Endodermal cell (in vitro differentiated cells): ENCODE results near the gene TSHZ2. TPM values are rescaled to one million over a fixed set of nuclear protein-coding genes. Genes with fewer than 3 reads are reported as not detected.

Experiments used
- DNase-seq: peaks from one replicate; pipeline ENCODE4 v3.0.0-alpha.2; 2017
- H3K27ac ChIP-seq: 2 replicates; pipeline ENCODE4 v1.5.1; 2013; ENCODE audit warnings: mild to moderate bottlenecking, low read depth, low read length, moderate library complexity
- H3K27me3 ChIP-seq: 2 replicates; pipeline ENCODE4 v1.6.1; 2013; ENCODE audit warnings: mild to moderate bottlenecking, low read length, moderate library complexity; ENCODE audit not compliant: insufficient read depth, control insufficient read depth, poor library complexity, severe bottlenecking
- H3K36me3 ChIP-seq: 2 replicates; pipeline ENCODE4 v1.7.0; 2013; ENCODE audit warnings: mild to moderate bottlenecking, low read length, moderate library complexity; ENCODE audit not compliant: control insufficient read depth, insufficient read depth
- H3K4me1 ChIP-seq: one replicate; pipeline ENCODE4 v1.7.0; 2013; ENCODE audit warnings: low read length; ENCODE audit not compliant: control insufficient read depth, insufficient read depth
- H3K4me3 ChIP-seq: 2 replicates; pipeline ENCODE4 v1.5.1; 2013; ENCODE audit warnings: mild to moderate bottlenecking, low read length, moderate library complexity
- H3K9ac ChIP-seq: 2 replicates; pipeline ENCODE4 v1.6.1; 2013; ENCODE audit warnings: mild to moderate bottlenecking, low read length, moderate library complexity; ENCODE audit not compliant: poor library complexity, severe bottlenecking; ENCODE audit errors: extremely low read depth
- H3K9me3 ChIP-seq: 2 replicates; pipeline ENCODE4 v1.6.1; 2013; ENCODE audit warnings: mild to moderate bottlenecking, low read length, moderate library complexity; ENCODE audit not compliant: control insufficient read depth
- H3K27ac Mint-ChIP-seq: 2 replicates; pipeline ENCODE4 v1.8.0; 2020; ENCODE audit warnings: mixed read lengths
- H3K27me3 Mint-ChIP-seq: 2 replicates; pipeline ENCODE4 v1.8.0; 2021; ENCODE audit warnings: mild to moderate bottlenecking, mixed read lengths; ENCODE audit not compliant: insufficient read depth
- H3K36me3 Mint-ChIP-seq: 2 replicates; pipeline ENCODE4 v1.8.0; 2020; ENCODE audit warnings: low read depth, mixed read lengths
- H3K4me1 Mint-ChIP-seq: 2 replicates; pipeline ENCODE4 v1.8.0; 2020; ENCODE audit warnings: mixed read lengths
- H3K4me3 Mint-ChIP-seq: 2 replicates; pipeline ENCODE4 v1.8.0; 2020; ENCODE audit warnings: mild to moderate bottlenecking, moderate library complexity, mixed read lengths
- H3K9me3 Mint-ChIP-seq: 2 replicates; pipeline ENCODE4 v1.8.0; 2020; ENCODE audit warnings: mild to moderate bottlenecking, mixed read lengths
- WGBS, 2 experiments: methylation state at CpG; one replicate each; pipeline versions ENCODE4 v1.1.5 to v1.1.7; 2013; ENCODE audit warnings: missing lambda C conversion rate in 2 of 2, mixed read lengths in 1 of 2; ENCODE audit not compliant: insufficient coverage in 1 of 2, insufficient read length in 1 of 2; 5-methylcytosine and 5-hydroxymethylcytosine counted together
- total RNA-seq, 2 donors: library from RNA; stranded (reverse); fragmentation: NEBNext Ultra II Directional in 1 of 2; extraction: Animal tissue kit (Norgen Biotek cat#: 25700) in 1 of 2; gene quantifications; 2 replicates in 1 of 2; 3 replicates in 1 of 2; pipeline ENCODE4 v1.2.1, GENCODE V29; 2021
- TF ChIP-seq, protein P1 (sequence below): fragments of 200-600 bp; sonication (generic); conservative IDR thresholded peaks from 2 replicates; pipeline ENCODE4 v1.5.0; 2021; ENCODE audit warnings: antibody characterized with exemption, mild to moderate bottlenecking

The TSHZ2 gene
- total RNA-seq, 2 donors from 2014 or later, result 0.07 to 0.31 TPM

DNA sequence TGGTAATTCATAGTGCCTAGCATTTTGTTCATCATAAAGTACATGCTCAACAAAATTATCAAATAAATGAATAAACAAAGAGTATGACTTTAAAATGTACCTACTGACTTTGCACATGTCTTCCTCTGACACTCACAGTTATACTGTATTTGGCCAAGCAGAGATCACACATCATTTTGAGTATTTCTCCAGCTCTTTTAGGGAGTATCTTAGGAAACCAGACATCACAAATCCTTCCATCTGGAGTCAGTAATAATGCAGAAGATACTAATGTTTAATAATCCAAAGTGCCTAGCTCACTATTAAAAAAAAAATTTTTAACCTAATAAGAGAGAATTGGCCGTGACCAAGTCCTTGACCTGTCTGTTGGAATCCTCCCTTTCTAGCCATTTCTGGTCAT is 466.9 kb downstream of the TSHZ2 start:
- H3K36me3 Mint-ChIP-seq, result no peaks in the 10 kb centered on the region
- H3K4me1 Mint-ChIP-seq, result peaks cover 3% of the 10 kb centered on the region
- Histone ChIP-seq H3K9ac (no peak overlapping the region), H3K9me3 (no peaks in the 10 kb centered on the region), H3K4me3 (no peak overlapping the region), H3K36me3 (no peaks in the 10 kb centered on the region), H3K27me3 (no peaks in the 10 kb centered on the region), H3K27ac (no peak overlapping the region), H3K4me1 (no peaks in the 10 kb centered on the region)
- DNase-seq, result no peak
- no peak overlapping the region for H3K4me3 Mint-ChIP-seq
- H3K27ac Mint-ChIP-seq, result no peak overlapping the region
- WGBS, 2 experiments, result 88% methylated on average over 1 of the region's 1 CpG; no CpG with 5 or more reads in 1 of the 2 experiments
- TF ChIP-seq, protein P1, sequence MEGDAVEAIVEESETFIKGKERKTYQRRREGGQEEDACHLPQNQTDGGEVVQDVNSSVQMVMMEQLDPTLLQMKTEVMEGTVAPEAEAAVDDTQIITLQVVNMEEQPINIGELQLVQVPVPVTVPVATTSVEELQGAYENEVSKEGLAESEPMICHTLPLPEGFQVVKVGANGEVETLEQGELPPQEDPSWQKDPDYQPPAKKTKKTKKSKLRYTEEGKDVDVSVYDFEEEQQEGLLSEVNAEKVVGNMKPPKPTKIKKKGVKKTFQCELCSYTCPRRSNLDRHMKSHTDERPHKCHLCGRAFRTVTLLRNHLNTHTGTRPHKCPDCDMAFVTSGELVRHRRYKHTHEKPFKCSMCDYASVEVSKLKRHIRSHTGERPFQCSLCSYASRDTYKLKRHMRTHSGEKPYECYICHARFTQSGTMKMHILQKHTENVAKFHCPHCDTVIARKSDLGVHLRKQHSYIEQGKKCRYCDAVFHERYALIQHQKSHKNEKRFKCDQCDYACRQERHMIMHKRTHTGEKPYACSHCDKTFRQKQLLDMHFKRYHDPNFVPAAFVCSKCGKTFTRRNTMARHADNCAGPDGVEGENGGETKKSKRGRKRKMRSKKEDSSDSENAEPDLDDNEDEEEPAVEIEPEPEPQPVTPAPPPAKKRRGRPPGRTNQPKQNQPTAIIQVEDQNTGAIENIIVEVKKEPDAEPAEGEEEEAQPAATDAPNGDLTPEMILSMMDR, result no peak
- no peaks in the 10 kb centered on the region for H3K27me3 Mint-ChIP-seq
- no peaks in the 10 kb centered on the region for H3K9me3 Mint-ChIP-seq

DNA sequence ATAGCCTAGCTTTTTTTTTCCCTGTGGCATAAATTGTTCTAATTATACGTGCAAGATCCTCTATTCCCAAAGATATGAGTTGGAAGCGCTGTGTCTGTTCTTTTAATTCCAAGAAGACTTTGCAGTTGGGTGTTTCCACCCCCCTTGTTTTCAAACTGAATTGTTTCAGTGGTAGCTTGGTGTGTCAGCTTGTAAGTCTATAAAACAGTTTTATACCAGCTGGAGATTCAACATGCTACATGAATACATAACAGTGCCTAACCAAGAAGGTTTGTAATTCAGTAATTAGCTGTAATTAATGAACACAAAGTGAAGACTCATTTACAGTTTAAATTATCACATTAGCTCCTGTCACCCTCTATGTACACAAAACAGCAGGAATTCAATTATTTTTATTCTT is 467.5 kb downstream of the TSHZ2 start:
- no peak overlapping the region for H3K9ac ChIP-seq
- no peaks in the 10 kb centered on the region for H3K36me3 ChIP-seq
- no peak overlapping the region for H3K4me3 Mint-ChIP-seq
- no peak overlapping the region for H3K27ac Mint-ChIP-seq
- H3K36me3 Mint-ChIP-seq, result no peaks in the 10 kb centered on the region
- no peak overlapping the region for H3K4me3 ChIP-seq
- H3K4me1 Mint-ChIP-seq, result peaks cover 3% of the 10 kb centered on the region
- no peak overlapping the region for H3K27ac ChIP-seq
- DNase-seq, result no peak
- no peaks in the 10 kb centered on the region for H3K27me3 ChIP-seq
- TF ChIP-seq, protein P1, result no peak
- no peaks in the 10 kb centered on the region for H3K27me3 Mint-ChIP-seq
- no peaks in the 10 kb centered on the region for H3K9me3 ChIP-seq
- no peaks in the 10 kb centered on the region for H3K9me3 Mint-ChIP-seq
- H3K4me1 ChIP-seq, result no peaks in the 10 kb centered on the region
- 88 to 100% methylated on average over 2 of the region's 2 CpGs for WGBS, 2 experiments

DNA sequence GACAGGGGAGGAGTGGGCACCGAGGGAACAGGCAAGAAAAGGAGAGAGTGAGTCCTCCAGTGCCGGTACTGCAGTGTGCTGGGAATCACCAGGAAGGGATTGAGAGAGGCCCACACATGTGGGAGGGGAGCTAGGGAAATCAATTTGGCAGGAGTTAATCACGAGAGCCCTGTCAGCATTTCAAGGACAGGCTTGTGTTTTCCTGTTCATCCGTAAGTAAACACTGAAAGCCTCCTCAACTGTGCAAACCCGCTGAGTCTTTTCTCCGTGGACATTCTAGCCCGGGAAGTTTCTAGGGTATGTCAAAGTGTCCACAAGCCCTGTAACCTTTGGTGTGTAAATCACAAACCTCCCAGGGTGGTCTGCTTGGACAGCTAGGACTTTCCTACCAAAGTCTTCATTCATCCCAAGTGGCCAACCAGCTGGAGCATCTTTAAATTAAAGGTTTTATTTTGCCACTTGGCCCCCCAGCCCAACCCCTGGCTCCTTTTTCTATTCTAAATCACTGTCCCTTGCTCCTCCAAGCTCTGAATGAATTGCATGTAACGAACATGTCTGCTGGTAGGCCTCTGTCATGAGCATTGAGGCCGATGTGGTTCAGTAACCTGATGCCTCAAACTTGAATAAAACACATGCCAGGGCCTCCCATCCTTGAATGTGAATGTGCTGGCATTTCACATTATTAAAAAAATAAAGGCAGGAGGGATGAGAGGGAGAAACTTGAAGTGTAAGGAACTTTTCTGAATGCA is 472.4 kb downstream of the TSHZ2 start:
- Histone ChIP-seq H3K9me3 (peaks cover 11% of the 10 kb centered on the region), H3K4me1 (no peaks in the 10 kb centered on the region), H3K36me3 (no peaks in the 10 kb centered on the region), H3K9ac (no peak overlapping the region), H3K27me3 (no peaks in the 10 kb centered on the region), H3K27ac (peak overlapping the region; percentile 25), H3K4me3 (no peak overlapping the region)
- TF ChIP-seq, protein P1, result no peak
- peaks cover 3% of the 10 kb centered on the region for H3K4me1 Mint-ChIP-seq
- no peak overlapping the region for H3K27ac Mint-ChIP-seq
- H3K4me3 Mint-ChIP-seq, result no peak overlapping the region
- DNase-seq, result no peak
- peaks cover 26% of the 10 kb centered on the region for H3K36me3 Mint-ChIP-seq
- 68 to 83% methylated on average over 9 of the region's 9 CpGs for WGBS, 2 experiments
- no peaks in the 10 kb centered on the region for H3K27me3 Mint-ChIP-seq
- peaks cover 23% of the 10 kb centered on the region for H3K9me3 Mint-ChIP-seq
